Measurements from ENCODE around the gene RIMBP2.

DNA sequence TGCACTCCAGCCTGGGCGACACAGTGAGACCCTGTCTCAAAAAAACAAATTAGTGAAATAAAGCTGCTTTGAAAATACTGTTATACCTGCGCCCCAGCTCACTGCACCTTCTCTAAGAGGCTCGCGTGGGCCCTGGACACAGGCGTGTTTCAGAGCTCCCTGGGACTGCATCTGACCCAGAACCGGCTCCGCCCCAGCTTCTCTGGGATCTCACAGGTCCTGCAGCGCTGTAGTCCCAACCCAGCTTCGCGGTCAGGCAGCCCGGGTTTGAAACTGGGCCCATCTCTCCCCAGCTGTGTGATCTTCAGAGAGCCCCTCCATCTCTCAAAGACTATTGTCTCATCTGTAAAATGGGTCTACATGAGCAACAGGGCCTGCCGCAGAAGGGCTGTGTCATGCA, 7.5 kb downstream of the RIMBP2 start:
- TF ChIP-seq, protein P1, sequence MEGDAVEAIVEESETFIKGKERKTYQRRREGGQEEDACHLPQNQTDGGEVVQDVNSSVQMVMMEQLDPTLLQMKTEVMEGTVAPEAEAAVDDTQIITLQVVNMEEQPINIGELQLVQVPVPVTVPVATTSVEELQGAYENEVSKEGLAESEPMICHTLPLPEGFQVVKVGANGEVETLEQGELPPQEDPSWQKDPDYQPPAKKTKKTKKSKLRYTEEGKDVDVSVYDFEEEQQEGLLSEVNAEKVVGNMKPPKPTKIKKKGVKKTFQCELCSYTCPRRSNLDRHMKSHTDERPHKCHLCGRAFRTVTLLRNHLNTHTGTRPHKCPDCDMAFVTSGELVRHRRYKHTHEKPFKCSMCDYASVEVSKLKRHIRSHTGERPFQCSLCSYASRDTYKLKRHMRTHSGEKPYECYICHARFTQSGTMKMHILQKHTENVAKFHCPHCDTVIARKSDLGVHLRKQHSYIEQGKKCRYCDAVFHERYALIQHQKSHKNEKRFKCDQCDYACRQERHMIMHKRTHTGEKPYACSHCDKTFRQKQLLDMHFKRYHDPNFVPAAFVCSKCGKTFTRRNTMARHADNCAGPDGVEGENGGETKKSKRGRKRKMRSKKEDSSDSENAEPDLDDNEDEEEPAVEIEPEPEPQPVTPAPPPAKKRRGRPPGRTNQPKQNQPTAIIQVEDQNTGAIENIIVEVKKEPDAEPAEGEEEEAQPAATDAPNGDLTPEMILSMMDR (IDR thresholded peaks at IDR 0.05): no peak
- TF ChIP-seq ZFX (IDR thresholded peaks at IDR 0.05; ENCODE audit: borderline replicate concordance): no peak
